IMR-90 (cell line): ENCODE measurements around the gene KRT7. TPM values are rescaled to one million over a fixed set of nuclear protein-coding genes. Genes with fewer than 3 reads are reported as not detected.
A peak's percentile ranks its signal among the peaks of the same experiment; 100 is the strongest.

Experiments
- ATAC-seq: fragments of 200-7000 bp; cut with Tn5 transposase; 2 replicates; pipeline ENCODE4 v1.9.1; 2020; ENCODE audit warnings: low read depth, mild to moderate bottlenecking, moderate library complexity
- BruUV-seq: library from RNA; stranded (reverse); fragments of 400-500 nt; replicated peaks from 2 replicates; lab custom pipeline; 2021; lab: Mats Ljungman, UMichigan
- CTCF ChIA-PET: fragments of 300-600 bp; formaldehyde crosslinking; extraction: SDS; loops from one replicate; lab custom pipeline; 2021; ENCODE audit warnings: antibody characterized with exemption; lab: Yijun Ruan, JAX
- POLR2A ChIA-PET: fragments of 300-600 bp; sonication (Branson Sonifier 250); formaldehyde crosslinking; loops from one replicate; lab custom pipeline; 2022; ENCODE audit warnings: antibody characterized with exemption; ENCODE audit not compliant: unreplicated experiment; lab: Charles Lee
- DNase-seq: peaks from one replicate; pipeline ENCODE4 v3.0.0; 2013
- H2AFZ ChIP-seq: replicated peaks from 2 replicates; pipeline ENCODE3; 2013; ENCODE audit warnings: low read length, mild to moderate bottlenecking; ENCODE audit not compliant: poor library complexity
- H2AK5ac ChIP-seq: 2 replicates; pipeline ENCODE4 v1.6.1; 2013; ENCODE audit warnings: low read depth, low read length, inconsistent platforms
- H2AK9ac ChIP-seq: replicated peaks from 2 replicates; pipeline ENCODE3; 2013; ENCODE audit warnings: mild to moderate bottlenecking, low read depth, low read length, moderate library complexity; ENCODE audit not compliant: poor library complexity
- H2BK120ac ChIP-seq: 2 replicates; pipeline ENCODE4 v1.6.1; 2013; ENCODE audit warnings: low read depth, low read length, inconsistent platforms
- H2BK15ac ChIP-seq: 3 replicates; pipeline ENCODE4 v1.6.1; 2013; ENCODE audit warnings: low read depth, low read length, inconsistent platforms
- H2BK20ac ChIP-seq: 2 replicates; pipeline ENCODE4 v1.6.1; 2013; ENCODE audit warnings: low read depth, mild to moderate bottlenecking, inconsistent platforms, low read length, moderate library complexity
- H2BK5ac ChIP-seq: 2 replicates; pipeline ENCODE4 v1.6.1; 2013; ENCODE audit warnings: mild to moderate bottlenecking, low read depth, low read length, inconsistent platforms; ENCODE audit not compliant: poor library complexity, severe bottlenecking
- H3K14ac ChIP-seq: replicated peaks from 2 replicates; pipeline ENCODE4 v1.6.1; 2013; ENCODE audit warnings: low read depth, low read length, inconsistent platforms
- H3K18ac ChIP-seq: 2 replicates; pipeline ENCODE4 v1.6.1; 2013; ENCODE audit warnings: low read depth, low read length, control low read depth
- H3K23ac ChIP-seq: 2 replicates; pipeline ENCODE4 v1.6.1; 2013; ENCODE audit warnings: low read depth, low read length, inconsistent platforms
- H3K27ac ChIP-seq: 2 replicates; pipeline ENCODE4 v1.5.1; 2013; ENCODE audit warnings: mild to moderate bottlenecking, control low read depth, low read length; ENCODE audit not compliant: insufficient read depth
- H3K27me3 ChIP-seq: 2 replicates; pipeline ENCODE4 v1.6.1; 2013; ENCODE audit warnings: low read length; ENCODE audit not compliant: control insufficient read depth, insufficient read depth
- H3K36me3 ChIP-seq: 2 replicates; pipeline ENCODE4 v1.6.1; 2013; ENCODE audit warnings: low read length, mixed read lengths; ENCODE audit not compliant: control insufficient read depth, insufficient read depth
- H3K4ac ChIP-seq: 2 replicates; pipeline ENCODE4 v1.6.1; 2013; ENCODE audit warnings: low read depth, low read length, inconsistent platforms
- H3K4me1 ChIP-seq: 2 replicates; pipeline ENCODE4 v1.6.1; 2013; ENCODE audit warnings: low read length, mixed read lengths; ENCODE audit not compliant: control insufficient read depth, insufficient read depth
- H3K4me2 ChIP-seq: 2 replicates; pipeline ENCODE4 v1.6.1; 2013; ENCODE audit warnings: low read depth, mild to moderate bottlenecking, control low read depth, low read length, moderate library complexity
- H3K4me3 ChIP-seq: 2 replicates; pipeline ENCODE4 v1.5.1; 2013; ENCODE audit warnings: low read depth, mild to moderate bottlenecking, control low read depth, low read length, moderate library complexity; ENCODE audit not compliant: insufficient read depth
- H3K56ac ChIP-seq: 2 replicates; pipeline ENCODE4 v1.6.1; 2013; ENCODE audit warnings: low read length, inconsistent platforms; ENCODE audit not compliant: insufficient read depth; ENCODE audit errors: extremely low read depth
- H3K79me1 ChIP-seq, 2 experiments: 2 replicates each; pipeline ENCODE4 v1.6.1; 2013; ENCODE audit warnings: low read length in 2 of 2, inconsistent platforms in 1 of 2, low read depth in 1 of 2
- H3K9ac ChIP-seq: 2 replicates; pipeline ENCODE4 v1.6.1; 2013; ENCODE audit warnings: low read depth, low read length, control low read depth
- H3K9me1 ChIP-seq: 2 replicates; pipeline ENCODE4 v1.6.1; 2013; ENCODE audit warnings: low read length, inconsistent platforms; ENCODE audit not compliant: insufficient read depth
- H3K9me3 ChIP-seq: 2 replicates; pipeline ENCODE4 v1.6.1; 2013; ENCODE audit warnings: low read length; ENCODE audit not compliant: control insufficient read depth, insufficient read depth
- H4K20me1 ChIP-seq: 2 replicates; pipeline ENCODE4 v1.6.1; 2013; ENCODE audit warnings: low read length, inconsistent platforms; ENCODE audit not compliant: insufficient read depth
- H4K5ac ChIP-seq: 2 replicates; pipeline ENCODE4 v1.6.1; 2013; ENCODE audit warnings: mild to moderate bottlenecking, low read depth, low read length, control low read depth
- H4K8ac ChIP-seq, 2 experiments: 2 replicates each; pipeline ENCODE4 v1.6.1; 2013; ENCODE audit warnings: low read depth in 2 of 2, low read length in 2 of 2, control low read depth in 1 of 2, inconsistent platforms in 1 of 2
- H4K91ac ChIP-seq: 2 replicates; pipeline ENCODE4 v1.6.1; 2013; ENCODE audit warnings: low read depth, low read length, inconsistent platforms; ENCODE audit not compliant: insufficient read depth
- BHLHE40 ChIP-seq: fragments of 150-350 bp; IDR thresholded peaks from 2 replicates; pipeline ENCODE4 v1.6.1; 2016; ENCODE audit warnings: mild to moderate bottlenecking, low read depth, low read length
- CEBPB ChIP-seq: IDR thresholded peaks from 2 replicates; pipeline ENCODE4 v1.6.1; 2012; ENCODE audit warnings: low read depth, low read length, improper control_type of control experiment
- CTCF ChIP-seq: conservative IDR thresholded peaks from 2 replicates; pipeline ENCODE4 v1.5.1; 2012; ENCODE audit warnings: mild to moderate bottlenecking, low read depth, low read length, improper control_type of control experiment
- FOS ChIP-seq: fragments of 150-350 bp; IDR thresholded peaks from 2 replicates; pipeline ENCODE4 v1.6.1; 2016; ENCODE audit warnings: low read depth, low read length
- MAZ ChIP-seq: IDR thresholded peaks from 2 replicates; pipeline ENCODE4 v1.6.1; 2012; ENCODE audit warnings: low read depth, mild to moderate bottlenecking, low read length, improper control_type of control experiment, moderate library complexity, borderline replicate concordance
- MXI1 ChIP-seq: IDR thresholded peaks from 2 replicates; pipeline ENCODE4 v1.6.1; 2012; ENCODE audit warnings: low read depth, mild to moderate bottlenecking, low read length, moderate library complexity, borderline replicate concordance
- NFE2L2 ChIP-seq: fragments of 150-350 bp; IDR thresholded peaks from 2 replicates; pipeline ENCODE4 v1.6.1; 2016; ENCODE audit warnings: low read depth, mild to moderate bottlenecking, low read length
- RCOR1 ChIP-seq: IDR thresholded peaks from 2 replicates; pipeline ENCODE4 v1.6.1; 2012; ENCODE audit warnings: mild to moderate bottlenecking, low read length, improper control_type of control experiment; ENCODE audit not compliant: insufficient replicate concordance
- SMC3 ChIP-seq: fragments of 150-350 bp; IDR thresholded peaks from 2 replicates; pipeline ENCODE4 v1.6.1; 2016; ENCODE audit warnings: low read depth, mild to moderate bottlenecking, antibody characterized with exemption, low read length, moderate library complexity
- WGBS, 2 experiments: methylation state at CpG; one replicate each; pipeline versions ENCODE4 v1.1.5 to v1.1.7; 2013; ENCODE audit warnings: missing lambda C conversion rate in 2 of 2; ENCODE audit not compliant: insufficient read length in 1 of 2; ENCODE audit errors: extremely low coverage in 2 of 2; 5-methylcytosine and 5-hydroxymethylcytosine counted together
- dilution Hi-C: fragments of 300-500 bp; cut with HindIII; formaldehyde crosslinking; loops from one replicate; pipeline ENCODE4 v1.14.3; 2018; ENCODE audit warnings: low sequenced_read_pairs; ENCODE audit not compliant: unreplicated experiment
- in situ Hi-C: fragments of 300-500 bp; cut with MboI; formaldehyde crosslinking; loops from 3 replicates; pipeline ENCODE4 v1.14.3; 2019; ENCODE audit warnings: low sequenced_read_pairs, inconsistent platforms, mixed read lengths
- intact Hi-C: fragments of 100-400 bp; cut with micrococcal nuclease; formaldehyde crosslinking; loops from 2 replicates; pipeline ENCODE4 v1.10.0; 2022
- polyA plus RNA-seq, 3 experiments: library from polyadenylated mRNA; depleted of rRNA; stranded (reverse); fragments of >200 nt; gene quantifications; 2 replicates each; pipeline ENCODE4 v1.2.3, GENCODE V29; 2012; ENCODE audit warnings: low replicate concordance in 1 of 3
- total RNA-seq: library from RNA; depleted of rRNA; stranded (reverse); fragments of >200 nt; gene quantifications from 2 replicates; pipeline ENCODE4 v1.2.3, GENCODE V29; 2012

The KRT7 gene
- total and polyA plus RNA-seq, 2 of the 4 experiments (the other 2 are of a cell fraction): 0.54 to 1.7 TPM

- no peaks in the 10 kb centered on the region for H3K27me3 ChIP-seq
- 100% methylated on average over 1 of the region's 4 CpGs; no CpG with 5 or more reads in 1 of the 2 experiments for WGBS, 2 experiments
- no peak overlapping the region for H2AK9ac ChIP-seq
- H3K23ac ChIP-seq: no peak overlapping the region
- H3K4ac ChIP-seq: peak overlapping the region; percentile 58
- intact Hi-C loops: no loop called here
- ChIA-PET POLR2A (no interaction called here), CTCF (interaction anchor here (1.5 kb wide), 1 partner anchor 92 kb away, joined by 3 read pairs; no protein-coding TSS in a partner anchor)
- H4K5ac ChIP-seq: no peak overlapping the region
- H3K4me3 ChIP-seq: no peak overlapping the region
- peak overlapping the region in 1 of 2 experiments; percentile 49; a peak in 1 of 4 replicates for H4K8ac ChIP-seq
- in situ Hi-C loops: no loop called here
- no peak overlapping the region for H3K56ac ChIP-seq
- H2BK15ac ChIP-seq: 0 out of 3 replicates have a peak overlapping the region, but pooled peaks have one; percentile 37
- H3K27ac ChIP-seq: no peak overlapping the region
- H2AFZ ChIP-seq: no peak overlapping the region
- peaks cover 0 to 13% of the 10 kb centered on the region in 2 experiments; a peak in 2 of 4 replicates for H3K79me1 ChIP-seq
- peak overlapping the region; percentile 39 for H3K14ac ChIP-seq
- no peak overlapping the region for H3K9ac ChIP-seq
- H3K4me2 ChIP-seq: no peak overlapping the region
- DNase-seq: no peak
- H3K36me3 ChIP-seq: no peaks in the 10 kb centered on the region
- no TSS peak for BruUV-seq
- dilution Hi-C loops: no loop called here
- no peak for TF ChIP-seq CTCF
- no peak for TF ChIP-seq MAZ
- no peak for TF ChIP-seq BHLHE40
- TF ChIP-seq FOS: no peak
- no peak for TF ChIP-seq SMC3
- no peak for TF ChIP-seq MXI1
- TF ChIP-seq NFE2L2: no peak
- TF ChIP-seq RCOR1: no peak
- TF ChIP-seq CEBPB: no peak
- H2BK5ac ChIP-seq: no peak overlapping the region
- H2BK120ac ChIP-seq: peak overlapping the region; percentile 32
- no peak for ATAC-seq
- no peaks in the 10 kb centered on the region for H3K9me3 ChIP-seq
- no peak overlapping the region; the same call in 1 of the 2 replicates for H4K91ac ChIP-seq
- H3K18ac ChIP-seq: no peak overlapping the region
- H2AK5ac ChIP-seq: peak overlapping the region; percentile 44; the same call in 1 of the 2 replicates
- peaks cover 10% of the 10 kb centered on the region for H3K4me1 ChIP-seq
- H4K20me1 ChIP-seq: no peaks in the 10 kb centered on the region
- peak overlapping the region; percentile 70; the same call in 1 of the 2 replicates for H2BK20ac ChIP-seq
- peaks cover 15% of the 10 kb centered on the region for H3K9me1 ChIP-seq
Measured at GRCh38 chr12:52235822-52236361, 2.8 kb downstream of the KRT7 start.
